ENCODE measurements around the gene ZIC5. TPM values are rescaled to one million over a fixed set of nuclear protein-coding genes. Genes with fewer than 3 reads are reported as not detected.

ZIC5 gene
- total and polyA plus RNA-seq, 12 donors = 0.04 TPM; not detected in 11

DNA sequence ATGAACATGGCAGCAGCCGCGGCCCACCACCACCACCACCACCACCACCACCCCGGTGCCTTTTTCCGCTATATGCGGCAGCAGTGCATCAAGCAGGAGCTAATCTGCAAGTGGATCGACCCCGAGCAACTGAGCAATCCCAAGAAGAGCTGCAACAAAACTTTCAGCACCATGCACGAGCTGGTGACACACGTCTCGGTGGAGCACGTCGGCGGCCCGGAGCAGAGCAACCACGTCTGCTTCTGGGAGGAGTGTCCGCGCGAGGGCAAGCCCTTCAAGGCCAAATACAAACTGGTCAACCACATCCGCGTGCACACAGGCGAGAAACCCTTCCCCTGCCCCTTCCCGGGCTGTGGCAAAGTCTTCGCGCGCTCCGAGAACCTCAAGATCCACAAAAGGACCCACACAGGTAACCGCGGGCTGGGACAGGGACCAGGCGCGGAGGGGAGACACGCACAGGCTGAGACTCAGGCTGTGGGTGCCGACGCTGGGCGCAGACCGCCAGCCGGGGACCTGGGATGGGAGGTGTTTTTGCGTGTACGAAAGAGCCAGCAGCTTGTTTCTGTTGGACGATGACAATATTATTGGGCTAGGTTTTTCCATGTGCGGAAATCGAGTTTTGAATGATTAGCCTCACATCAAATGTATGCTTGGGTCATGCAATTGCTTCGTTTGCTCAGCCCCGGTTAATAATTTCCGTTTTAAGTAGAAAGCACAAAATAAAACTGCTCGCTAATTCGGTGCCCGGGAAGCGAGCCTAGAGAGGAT is 11.3 kb upstream of the ZIC5 start:
- Histone ChIP-seq H3K36me3 (replicated peaks in 1 of 2) (no peaks in the 10 kb centered on the region), H3K9me3 (replicated peaks in 1 of 3) (no peaks in the 10 kb centered on the region), H3K27ac (no peak overlapping the region), H3K4me3 (no peak overlapping the region), H3K27me3 (peaks cover 89% of the 10 kb centered on the region), H3K4me1 (replicated peaks in 1 of 2) (peaks cover 19 to 27% of the 10 kb centered on the region in 2 donors)
- intact Hi-C loops (cut with DNase I) = no loop called here
- WGBS, 4 donors = 12 to 16% (median 13%) methylated on average over 27 to 48 of the region's 48 CpGs
- DNase-seq = no peak
- no peak for TF ChIP-seq POLR2A (IDR thresholded peaks at IDR 0.05)
- TF ChIP-seq, protein P1, sequence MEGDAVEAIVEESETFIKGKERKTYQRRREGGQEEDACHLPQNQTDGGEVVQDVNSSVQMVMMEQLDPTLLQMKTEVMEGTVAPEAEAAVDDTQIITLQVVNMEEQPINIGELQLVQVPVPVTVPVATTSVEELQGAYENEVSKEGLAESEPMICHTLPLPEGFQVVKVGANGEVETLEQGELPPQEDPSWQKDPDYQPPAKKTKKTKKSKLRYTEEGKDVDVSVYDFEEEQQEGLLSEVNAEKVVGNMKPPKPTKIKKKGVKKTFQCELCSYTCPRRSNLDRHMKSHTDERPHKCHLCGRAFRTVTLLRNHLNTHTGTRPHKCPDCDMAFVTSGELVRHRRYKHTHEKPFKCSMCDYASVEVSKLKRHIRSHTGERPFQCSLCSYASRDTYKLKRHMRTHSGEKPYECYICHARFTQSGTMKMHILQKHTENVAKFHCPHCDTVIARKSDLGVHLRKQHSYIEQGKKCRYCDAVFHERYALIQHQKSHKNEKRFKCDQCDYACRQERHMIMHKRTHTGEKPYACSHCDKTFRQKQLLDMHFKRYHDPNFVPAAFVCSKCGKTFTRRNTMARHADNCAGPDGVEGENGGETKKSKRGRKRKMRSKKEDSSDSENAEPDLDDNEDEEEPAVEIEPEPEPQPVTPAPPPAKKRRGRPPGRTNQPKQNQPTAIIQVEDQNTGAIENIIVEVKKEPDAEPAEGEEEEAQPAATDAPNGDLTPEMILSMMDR (IDR thresholded peaks at IDR 0.05) = no peak

DNA sequence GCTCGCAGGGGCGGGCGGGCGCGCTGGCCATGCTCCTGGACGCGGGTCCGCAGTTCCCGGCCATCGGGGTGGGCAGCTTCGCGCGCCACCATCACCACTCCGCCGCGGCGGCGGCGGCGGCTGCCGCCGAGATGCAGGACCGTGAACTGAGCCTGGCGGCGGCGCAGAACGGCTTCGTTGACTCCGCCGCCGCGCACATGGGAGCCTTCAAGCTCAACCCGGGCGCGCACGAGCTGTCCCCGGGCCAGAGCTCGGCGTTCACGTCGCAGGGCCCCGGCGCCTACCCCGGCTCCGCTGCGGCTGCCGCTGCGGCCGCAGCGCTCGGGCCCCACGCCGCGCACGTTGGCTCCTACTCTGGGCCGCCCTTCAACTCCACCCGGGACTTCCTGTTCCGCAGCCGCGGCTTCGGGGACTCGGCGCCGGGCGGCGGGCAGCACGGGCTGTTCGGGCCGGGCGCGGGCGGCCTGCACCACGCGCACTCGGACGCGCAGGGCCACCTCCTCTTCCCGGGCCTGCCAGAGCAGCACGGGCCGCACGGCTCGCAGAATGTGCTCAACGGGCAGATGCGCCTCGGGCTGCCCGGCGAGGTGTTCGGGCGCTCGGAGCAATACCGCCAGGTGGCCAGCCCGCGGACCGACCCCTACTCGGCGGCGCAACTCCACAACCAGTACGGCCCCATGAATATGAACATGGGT is 10.6 kb upstream of the ZIC5 start:
- no peaks in the 10 kb centered on the region for H3K9me3 ChIP-seq (replicated peaks in 1 of 3)
- H3K36me3 ChIP-seq (replicated peaks in 1 of 2) = no peaks in the 10 kb centered on the region
- H3K27me3 ChIP-seq = peaks cover 89% of the 10 kb centered on the region
- DNase-seq = no peak
- intact Hi-C loops (cut with DNase I) = no loop called here
- H3K27ac ChIP-seq = no peak overlapping the region
- peak overlapping the region in 1 of 4 donors; percentile 64 for H3K4me3 ChIP-seq
- TF ChIP-seq, protein P1 (IDR thresholded peaks at IDR 0.05) = no peak
- TF ChIP-seq POLR2A (IDR thresholded peaks at IDR 0.05) = no peak
- H3K4me1 ChIP-seq (replicated peaks in 1 of 2) = peaks cover 19 to 27% of the 10 kb centered on the region in 2 donors
- 0 to 4% (median 2%) methylated on average over 4 to 98 of the region's 98 CpGs for WGBS, 4 donors

DNA sequence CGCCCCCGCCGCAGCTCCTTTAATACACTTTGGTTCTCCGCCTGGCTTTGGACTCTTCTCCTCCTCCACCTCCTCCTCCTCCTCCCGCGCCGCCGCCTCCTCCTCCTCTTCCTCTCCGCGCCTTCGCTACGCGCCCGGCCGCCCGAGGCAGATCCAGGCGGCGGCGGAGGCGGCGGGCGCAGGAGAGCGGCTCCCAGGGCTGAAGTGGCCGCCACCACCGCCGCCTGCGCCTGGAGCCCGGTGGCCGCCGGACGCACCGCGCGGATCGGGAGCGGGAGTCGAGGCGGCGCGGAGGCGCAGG is 10.1 kb upstream of the ZIC5 start, which contains the start of gene ZIC2:
ZIC2 (plus strand) TSS at position 50 of the 301 bp plus-strand sequence. CDS start 281 bp downstream, outside the sequence.
- WGBS, 4 donors = 1 to 2% (median 1%) methylated on average over 13 to 37 of the region's 41 CpGs; no CpG with 5 or more reads in 1 of the 4 donors
- H3K9me3 ChIP-seq (replicated peaks in 1 of 3) = no peaks in the 10 kb centered on the region
- DNase-seq = peak in 2 of 7 donors; percentile 22 to 27
- intact Hi-C loops (cut with DNase I) = no loop called here
- peak within 1 kb of the TSS in 2 of 4 donors; percentile 26 to 64 for H3K4me3 ChIP-seq
- no peak within 1 kb of the TSS for H3K27ac ChIP-seq
- TF ChIP-seq POLR2A (IDR thresholded peaks at IDR 0.05) = no peak
- TF ChIP-seq, protein P1 (IDR thresholded peaks at IDR 0.05) = no peak
- peaks cover 89% of the 10 kb centered on the region for H3K27me3 ChIP-seq
- H3K4me1 ChIP-seq (replicated peaks in 1 of 2) = peaks cover 19 to 27% of the 10 kb centered on the region in 2 donors
- H3K36me3 ChIP-seq (replicated peaks in 1 of 2) = no peaks in the 10 kb centered on the region

Data from adrenal gland (tissue), 12 donors.